ENCODE results near the gene TPCN2.

DNA sequence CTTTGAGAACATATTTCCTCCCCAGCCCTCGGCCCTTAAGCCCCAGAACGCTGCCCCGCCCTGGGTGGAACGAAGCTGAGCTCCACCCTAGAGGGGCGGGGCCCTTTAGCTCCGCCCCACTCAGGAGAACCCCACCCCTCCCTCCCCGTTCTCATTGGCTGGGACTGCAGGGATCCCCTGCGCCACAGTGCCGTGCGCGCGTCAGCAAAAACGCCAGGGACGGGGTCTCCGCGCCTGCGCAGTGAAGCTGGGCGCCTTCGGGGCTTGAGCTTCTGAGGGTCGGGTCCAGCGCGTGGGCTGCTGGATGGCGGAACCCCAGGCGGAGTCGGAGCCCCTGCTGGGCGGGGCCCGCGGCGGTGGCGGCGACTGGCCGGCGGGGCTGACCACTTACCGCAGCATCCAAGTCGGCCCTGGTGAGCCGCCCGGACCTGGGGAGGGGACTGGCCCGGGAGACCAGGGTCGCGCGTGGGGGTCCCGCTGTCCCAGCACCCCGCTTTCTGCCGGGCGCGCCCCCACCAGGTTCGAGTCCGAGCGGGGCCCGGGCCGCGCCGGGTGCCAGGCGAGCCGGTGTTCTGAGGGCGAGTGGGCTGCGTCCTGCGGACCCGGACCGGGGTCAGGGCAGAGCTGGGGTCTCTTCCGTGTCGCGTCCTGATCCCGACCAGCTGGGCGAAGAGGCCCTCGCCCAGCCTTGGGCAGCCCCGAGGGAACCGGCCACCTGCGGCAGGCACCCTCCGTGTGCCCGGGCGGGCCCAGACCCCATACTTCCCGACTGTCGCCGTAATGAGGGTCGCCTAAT is at the start of gene TPCN2:
- peak; percentile 75 to 96 for TF ChIP-seq POLR2A (IDR thresholded peaks at IDR 0.05)
- TF ChIP-seq, protein P1, sequence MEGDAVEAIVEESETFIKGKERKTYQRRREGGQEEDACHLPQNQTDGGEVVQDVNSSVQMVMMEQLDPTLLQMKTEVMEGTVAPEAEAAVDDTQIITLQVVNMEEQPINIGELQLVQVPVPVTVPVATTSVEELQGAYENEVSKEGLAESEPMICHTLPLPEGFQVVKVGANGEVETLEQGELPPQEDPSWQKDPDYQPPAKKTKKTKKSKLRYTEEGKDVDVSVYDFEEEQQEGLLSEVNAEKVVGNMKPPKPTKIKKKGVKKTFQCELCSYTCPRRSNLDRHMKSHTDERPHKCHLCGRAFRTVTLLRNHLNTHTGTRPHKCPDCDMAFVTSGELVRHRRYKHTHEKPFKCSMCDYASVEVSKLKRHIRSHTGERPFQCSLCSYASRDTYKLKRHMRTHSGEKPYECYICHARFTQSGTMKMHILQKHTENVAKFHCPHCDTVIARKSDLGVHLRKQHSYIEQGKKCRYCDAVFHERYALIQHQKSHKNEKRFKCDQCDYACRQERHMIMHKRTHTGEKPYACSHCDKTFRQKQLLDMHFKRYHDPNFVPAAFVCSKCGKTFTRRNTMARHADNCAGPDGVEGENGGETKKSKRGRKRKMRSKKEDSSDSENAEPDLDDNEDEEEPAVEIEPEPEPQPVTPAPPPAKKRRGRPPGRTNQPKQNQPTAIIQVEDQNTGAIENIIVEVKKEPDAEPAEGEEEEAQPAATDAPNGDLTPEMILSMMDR (IDR thresholded peaks at IDR 0.05) = peak in 2 of 4 experiments; percentile 11 to 23
